ENCODE measurements around the gene ATF7IP.
A peak's percentile ranks its signal among the peaks of the same experiment; 100 is the strongest.

ATF7IP gene

DNA sequence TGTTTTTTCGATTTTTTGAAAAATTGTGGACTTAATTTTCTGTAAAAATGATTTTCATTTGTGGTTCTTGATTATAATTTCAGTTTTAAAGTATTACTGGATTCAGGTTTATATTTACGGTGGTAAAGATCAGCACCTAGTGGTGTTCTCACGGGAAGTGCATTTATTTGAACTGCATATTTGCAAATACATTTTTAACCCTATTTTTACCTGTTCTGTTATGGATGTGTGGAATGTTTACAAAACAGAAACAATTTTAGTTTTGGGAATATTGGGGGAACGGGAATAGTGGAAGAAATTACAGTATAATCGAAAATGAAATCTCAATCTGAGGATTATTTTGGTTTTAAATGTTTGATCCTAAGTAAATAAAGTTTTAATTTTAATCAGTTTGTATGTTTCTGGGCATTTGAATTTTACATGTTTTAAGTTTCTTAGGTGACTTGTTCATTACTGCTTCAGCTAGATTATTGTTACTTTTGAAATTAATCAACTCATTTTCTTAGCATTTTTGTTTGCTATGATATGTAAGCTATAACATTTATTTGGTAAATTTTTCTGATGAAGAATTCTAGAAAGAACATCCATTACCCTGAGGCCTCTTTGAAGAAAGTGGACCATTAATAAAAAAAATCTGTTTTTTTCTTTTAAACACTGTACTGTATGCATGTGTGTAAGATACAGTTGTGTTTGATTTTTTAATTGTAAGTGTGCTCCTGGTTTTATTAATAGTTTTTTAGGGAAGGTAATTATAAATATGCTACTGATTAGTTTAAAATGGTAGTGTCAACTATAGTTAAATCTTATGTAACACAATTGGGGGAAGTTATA, 942 bp downstream of the ATF7IP start:
- peak overlapping the region; percentile 75 for H3K4me3 ChIP-seq (ENCODE audit: low read depth, low read length)
- TF ChIP-seq, protein P1, sequence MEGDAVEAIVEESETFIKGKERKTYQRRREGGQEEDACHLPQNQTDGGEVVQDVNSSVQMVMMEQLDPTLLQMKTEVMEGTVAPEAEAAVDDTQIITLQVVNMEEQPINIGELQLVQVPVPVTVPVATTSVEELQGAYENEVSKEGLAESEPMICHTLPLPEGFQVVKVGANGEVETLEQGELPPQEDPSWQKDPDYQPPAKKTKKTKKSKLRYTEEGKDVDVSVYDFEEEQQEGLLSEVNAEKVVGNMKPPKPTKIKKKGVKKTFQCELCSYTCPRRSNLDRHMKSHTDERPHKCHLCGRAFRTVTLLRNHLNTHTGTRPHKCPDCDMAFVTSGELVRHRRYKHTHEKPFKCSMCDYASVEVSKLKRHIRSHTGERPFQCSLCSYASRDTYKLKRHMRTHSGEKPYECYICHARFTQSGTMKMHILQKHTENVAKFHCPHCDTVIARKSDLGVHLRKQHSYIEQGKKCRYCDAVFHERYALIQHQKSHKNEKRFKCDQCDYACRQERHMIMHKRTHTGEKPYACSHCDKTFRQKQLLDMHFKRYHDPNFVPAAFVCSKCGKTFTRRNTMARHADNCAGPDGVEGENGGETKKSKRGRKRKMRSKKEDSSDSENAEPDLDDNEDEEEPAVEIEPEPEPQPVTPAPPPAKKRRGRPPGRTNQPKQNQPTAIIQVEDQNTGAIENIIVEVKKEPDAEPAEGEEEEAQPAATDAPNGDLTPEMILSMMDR (IDR thresholded peaks at IDR 0.05; ENCODE audit: low read depth, low read length) = no peak

DNA sequence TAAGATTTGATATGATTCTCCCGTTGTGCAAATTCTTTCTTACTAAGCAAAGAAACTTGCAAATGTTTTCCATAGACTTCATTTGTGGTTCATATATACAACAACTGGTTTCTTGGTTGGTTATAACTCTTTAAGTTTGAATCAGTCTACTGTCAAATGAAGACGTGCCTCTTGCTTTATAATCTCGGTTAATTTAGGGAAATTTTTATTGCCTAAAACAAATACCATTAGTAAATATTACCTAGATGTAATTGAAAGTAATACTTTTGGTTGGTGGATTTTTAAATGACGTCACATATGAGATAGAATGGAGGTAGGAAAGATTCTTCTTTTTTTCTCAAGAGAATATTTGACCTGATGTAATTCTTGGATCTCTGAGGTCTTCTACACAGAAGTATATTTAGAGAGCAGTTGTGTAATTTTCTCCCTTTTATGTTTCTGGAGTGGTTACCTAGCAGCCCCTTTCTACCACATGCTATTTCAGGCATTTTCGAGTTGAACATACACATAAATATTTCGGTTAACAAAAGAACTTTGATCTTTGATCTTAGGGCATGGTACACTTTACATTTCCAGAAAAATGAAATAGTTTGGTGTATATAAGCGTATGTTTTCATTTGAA, 1.7 kb downstream of the ATF7IP start:
- TF ChIP-seq, protein P1 (IDR thresholded peaks at IDR 0.05; ENCODE audit: low read depth, low read length) = no peak
- H3K4me3 ChIP-seq (ENCODE audit: low read depth, low read length) = peak overlapping the region; percentile 75

DNA sequence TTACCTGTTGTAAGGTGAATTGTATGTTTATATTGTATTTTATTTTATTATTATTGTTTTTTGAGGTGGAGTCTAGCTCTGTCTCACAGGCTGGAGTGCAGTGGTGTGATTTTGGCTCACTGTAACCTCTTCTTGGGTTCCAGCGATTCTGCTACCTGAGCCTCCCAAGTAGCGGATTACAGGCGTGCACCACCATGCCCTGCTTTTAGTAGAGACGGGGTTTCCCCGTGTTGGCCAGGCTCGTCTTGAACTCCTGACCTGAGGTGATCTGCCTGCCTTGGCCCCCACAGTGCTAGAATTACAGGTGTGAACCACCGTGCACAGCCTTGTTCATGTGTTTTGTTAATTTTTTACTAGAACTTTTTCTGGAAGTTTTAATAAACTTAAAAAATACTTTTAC, 3.8 kb downstream of the ATF7IP start:
- TF ChIP-seq, protein P1 (IDR thresholded peaks at IDR 0.05; ENCODE audit: low read depth, low read length) = no peak
- no peak overlapping the region for H3K4me3 ChIP-seq (ENCODE audit: low read depth, low read length)

DNA sequence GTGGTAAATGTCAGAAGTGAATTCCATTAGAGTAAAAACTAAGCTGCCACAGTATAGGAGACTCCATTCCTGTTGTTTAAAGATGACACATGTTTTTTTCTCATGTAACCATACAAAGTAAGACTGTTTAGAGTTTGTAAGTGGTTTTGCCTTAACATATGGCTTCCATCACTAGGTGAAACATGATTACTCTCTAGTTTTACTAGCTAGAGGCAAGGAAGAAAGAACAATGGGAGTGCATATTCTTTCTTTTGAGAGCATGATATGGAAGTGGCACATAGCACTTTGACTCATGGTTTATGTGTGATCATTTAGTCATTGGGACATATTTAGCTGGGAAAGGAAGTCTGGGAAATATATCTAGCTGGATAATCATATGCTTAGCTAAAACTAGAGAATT, 7.7 kb downstream of the ATF7IP start:
- TF ChIP-seq, protein P1 (IDR thresholded peaks at IDR 0.05; ENCODE audit: low read depth, low read length) = no peak
- no peak overlapping the region for H3K4me3 ChIP-seq (ENCODE audit: low read depth, low read length)

DNA sequence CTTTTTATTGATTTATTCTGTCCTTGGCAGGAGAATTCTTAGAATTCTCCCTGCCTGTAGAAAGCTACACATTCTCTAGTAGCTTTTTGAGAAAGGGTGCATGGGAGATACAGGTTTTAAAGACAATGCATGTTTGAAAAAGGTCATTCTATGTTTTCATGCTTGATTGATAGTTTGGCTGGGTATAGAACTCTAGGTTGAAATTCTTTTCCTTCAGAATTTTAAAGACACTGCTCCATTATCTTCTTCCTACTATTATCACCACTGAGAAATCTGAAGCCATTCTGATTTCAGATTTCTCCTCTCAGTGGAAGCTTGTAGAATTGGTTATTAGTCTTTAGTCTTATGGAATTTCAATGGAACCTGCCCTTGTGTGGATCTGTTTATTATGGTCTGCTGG, 14.0 kb downstream of the ATF7IP start:
- H3K4me3 ChIP-seq (ENCODE audit: low read depth, low read length) = no peak overlapping the region
- TF ChIP-seq, protein P1 (IDR thresholded peaks at IDR 0.05; ENCODE audit: low read depth, low read length) = no peak

DNA sequence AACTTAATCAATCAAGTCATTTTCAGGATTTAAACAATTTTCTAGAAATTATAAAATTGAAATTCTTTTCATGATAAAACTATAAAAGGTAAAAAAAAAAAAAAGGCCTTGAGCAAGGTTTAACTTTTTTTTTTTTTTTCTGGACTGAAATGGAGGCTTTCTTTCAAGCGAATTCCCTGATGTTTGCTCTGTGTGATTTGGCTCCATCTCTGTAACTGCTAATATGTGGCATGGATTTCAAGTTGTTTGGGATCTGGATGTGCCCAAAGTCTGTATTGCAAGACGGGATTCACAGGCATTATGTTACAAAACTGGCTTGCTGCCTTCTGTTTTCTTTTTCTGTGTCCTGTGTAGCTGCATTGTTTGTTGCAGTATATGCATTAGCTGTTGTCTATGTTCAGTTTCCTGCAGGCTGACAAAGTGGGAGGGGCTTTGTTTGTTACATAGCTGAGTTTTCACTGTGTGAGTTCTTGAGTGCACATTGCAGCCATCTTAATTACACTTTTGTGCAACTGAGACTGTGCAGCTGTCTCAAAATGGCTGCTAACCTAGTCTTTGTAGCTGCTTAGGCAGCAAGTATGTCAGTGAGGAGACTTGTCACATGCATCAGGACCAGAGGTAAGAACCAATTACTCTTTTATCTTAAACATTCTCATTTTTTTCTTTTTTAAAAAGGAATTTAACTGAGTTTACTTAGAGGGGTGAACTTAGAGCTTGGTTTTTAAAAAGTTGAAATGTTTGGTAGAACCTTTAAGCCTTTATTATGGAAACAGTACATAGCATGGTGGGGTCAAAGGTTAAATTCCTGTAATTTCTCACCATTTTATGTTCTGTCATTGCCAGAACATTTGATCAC, 19.5 kb downstream of the ATF7IP start:
- peak overlapping the region; percentile 28 for H3K4me3 ChIP-seq (ENCODE audit: low read depth, low read length)
- TF ChIP-seq, protein P1 (IDR thresholded peaks at IDR 0.05; ENCODE audit: low read depth, low read length) = no peak
